Stimulated activated naive CD4-positive, alpha-beta T cell (primary cell): ENCODE measurements around the gene GLIS2.
A peak's percentile ranks its signal among the peaks of the same experiment; 100 is the strongest.
"Not testable (repeated sequence)": the region's sequence is repeated elsewhere in the genome, so short reads cannot be mapped to it uniquely, and the experiment has no call there.

Source experiments
- DNase-seq, 6 experiments: peaks; one replicate each; lab custom pipeline; 2025; lab: John Stamatoyannopoulos, UW

The GLIS2 gene

DNA sequence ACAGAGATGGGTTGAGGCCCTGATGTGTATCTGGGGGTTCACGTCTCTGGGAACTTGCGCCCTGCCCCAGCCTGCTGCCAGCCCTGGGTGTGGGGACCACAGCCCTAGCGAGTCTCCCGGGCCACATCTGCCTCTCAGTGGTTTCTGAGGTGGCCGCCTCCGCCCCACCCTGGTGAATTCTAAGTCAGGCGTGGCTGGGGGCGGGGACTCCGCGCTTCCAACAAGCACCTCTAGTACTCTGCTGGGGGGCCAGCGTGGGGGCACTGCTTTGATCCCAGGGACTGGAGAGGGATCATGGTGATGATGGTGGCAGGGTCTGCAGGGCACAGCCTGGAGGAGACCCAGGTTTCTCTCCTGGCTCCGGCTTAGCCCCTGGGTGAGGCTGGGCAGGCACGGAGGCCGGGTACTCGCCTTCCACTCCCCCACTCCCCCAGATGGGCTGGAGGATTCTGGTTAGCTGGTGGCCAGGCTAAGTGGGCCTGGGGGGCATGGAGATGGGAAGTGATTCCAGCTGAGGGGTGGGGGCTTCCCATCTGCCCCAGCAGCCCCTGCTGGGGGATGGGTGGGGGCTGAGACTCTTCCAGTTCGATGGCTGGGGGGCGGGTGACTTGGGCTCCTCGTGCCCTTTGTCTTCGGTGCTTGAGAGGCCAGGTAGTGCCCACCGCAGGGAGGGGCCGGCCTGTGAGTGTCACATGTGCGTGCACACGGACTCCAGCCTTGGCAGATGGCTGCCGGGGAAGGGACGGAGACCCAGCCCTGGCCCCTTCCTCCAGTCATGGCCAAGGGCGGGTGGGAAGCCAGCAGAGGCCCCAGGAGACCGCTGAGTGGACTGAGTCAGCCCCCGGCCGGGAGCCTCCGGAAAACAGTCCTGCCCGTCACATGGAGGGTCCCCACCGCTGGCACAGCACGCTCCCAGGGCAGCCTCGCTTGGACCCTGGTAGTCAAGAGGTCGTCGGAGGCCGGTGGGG, 3.9 kb downstream of the GLIS2 start:
- no peak for DNase-seq

DNA sequence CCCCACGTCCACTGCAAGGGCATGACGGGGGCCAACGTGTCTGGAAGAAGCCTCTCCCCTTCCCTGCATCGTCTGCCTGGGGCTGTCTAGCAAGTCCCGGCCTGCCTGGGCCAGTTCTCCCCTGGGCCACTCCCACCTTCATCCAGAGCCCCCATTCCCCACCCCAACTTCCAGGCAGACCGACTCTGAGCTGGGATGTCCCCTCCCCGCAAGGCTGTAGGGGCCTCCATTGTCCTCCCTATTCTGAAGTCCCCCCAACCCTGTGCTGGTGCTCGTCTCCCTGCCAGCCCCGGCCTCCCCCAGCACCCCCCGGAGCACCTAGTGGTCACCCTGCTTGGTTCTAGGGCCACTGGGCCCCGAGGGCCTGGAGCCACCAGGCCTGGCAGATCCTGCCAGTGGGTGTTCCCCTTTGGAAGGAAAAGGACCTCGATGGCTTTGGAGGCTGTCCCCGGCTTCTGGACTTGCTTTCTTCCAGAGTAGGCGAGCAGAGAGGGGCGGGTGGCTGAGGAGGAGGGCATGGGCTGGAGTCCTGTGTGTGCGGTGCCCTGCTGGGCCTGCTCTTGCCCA, 4.8 kb downstream of the GLIS2 start:
- no peak for DNase-seq

GRCh38 chr16:4321286-4322120, 5.6 kb downstream of the GLIS2 start:
- DNase-seq = no peak

DNA sequence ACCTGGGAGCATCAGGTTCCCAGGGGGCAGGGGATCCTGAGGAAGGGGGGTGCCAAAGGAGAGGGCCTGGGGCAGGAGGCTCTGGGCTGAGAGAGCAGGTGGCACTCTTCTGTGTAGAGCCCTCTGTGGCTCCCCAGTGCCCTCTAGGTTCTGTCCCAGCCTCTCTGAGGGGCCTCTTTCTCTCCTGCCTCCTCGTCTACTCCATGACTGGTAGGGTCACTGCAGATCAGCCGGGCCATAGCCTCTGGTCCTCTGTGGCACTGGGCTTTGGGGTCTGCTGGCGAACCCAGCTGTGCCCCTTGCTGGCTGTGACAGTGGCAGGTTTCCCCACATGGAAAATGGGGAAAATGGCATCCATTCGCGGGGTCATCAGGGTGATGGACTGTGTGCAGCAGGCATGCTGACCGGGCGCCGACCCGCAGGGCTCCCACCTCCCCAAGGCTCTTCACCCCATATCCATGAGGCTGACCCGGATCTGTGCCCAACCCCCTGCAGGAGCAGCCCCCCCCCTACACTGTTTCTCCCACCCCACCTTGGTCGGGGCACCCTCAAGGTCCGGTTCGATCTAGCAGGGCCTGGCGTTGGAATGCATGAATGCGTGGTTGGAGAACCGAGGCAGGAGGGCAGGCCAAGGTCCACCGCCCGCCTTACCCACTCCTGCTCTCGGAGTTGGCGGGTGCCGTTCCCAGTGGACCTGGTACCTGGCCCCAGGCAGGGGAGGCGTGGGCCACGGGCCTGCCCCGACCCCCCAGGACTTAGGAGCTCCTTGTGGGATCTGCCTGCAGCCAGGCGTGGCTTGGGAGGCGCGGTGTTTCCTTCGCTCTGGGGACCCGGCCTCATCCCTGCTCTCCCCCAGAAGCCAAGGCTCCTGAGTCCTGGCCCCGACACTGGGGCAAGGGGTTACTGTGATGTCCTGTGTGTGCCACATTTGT, 6.5 kb downstream of the GLIS2 start:
- DNase-seq = no peak

DNA sequence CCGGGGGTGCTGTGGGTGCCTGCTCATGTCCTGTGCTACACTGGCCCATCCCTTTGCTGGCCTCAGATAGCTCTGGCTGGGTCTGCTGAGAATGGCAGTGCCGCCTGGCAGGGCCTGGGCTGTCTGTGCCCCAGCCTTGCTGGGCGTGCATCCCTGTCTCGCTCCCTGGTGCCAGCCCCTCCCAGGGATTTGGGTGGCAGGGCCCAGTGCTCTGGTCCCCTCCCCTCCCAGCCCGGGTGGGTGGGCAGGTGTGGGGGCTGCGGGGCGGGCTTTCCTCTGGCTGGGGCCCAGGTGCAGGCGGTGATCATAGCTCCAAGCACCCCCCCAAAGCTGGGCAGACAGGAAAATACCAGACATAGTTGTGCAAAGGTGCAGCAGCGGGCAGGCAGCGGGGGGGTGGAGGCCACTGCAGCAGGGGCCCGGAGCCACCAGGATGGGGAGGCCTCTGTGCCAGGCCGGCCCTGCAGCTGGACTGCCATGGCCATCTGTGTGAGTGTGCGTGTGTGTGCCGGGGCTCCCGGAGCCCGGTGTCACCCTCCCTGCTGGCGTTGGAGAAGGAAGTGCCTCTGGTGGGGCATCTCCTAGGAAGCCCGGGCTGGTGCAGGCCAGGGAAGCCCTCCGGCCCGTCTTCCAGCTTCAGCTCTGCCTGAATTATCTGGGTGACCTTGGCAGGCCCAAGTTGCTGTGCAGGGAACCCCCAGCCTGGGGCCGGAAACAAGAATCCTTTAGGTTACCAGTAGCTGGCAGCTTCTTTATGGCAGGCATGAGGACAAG, 7.4 kb downstream of the GLIS2 start:
- DNase-seq = no peak

- no peak for DNase-seq
Measured at GRCh38 chr16:4323845-4324488, 8.1 kb downstream of the GLIS2 start.

DNA sequence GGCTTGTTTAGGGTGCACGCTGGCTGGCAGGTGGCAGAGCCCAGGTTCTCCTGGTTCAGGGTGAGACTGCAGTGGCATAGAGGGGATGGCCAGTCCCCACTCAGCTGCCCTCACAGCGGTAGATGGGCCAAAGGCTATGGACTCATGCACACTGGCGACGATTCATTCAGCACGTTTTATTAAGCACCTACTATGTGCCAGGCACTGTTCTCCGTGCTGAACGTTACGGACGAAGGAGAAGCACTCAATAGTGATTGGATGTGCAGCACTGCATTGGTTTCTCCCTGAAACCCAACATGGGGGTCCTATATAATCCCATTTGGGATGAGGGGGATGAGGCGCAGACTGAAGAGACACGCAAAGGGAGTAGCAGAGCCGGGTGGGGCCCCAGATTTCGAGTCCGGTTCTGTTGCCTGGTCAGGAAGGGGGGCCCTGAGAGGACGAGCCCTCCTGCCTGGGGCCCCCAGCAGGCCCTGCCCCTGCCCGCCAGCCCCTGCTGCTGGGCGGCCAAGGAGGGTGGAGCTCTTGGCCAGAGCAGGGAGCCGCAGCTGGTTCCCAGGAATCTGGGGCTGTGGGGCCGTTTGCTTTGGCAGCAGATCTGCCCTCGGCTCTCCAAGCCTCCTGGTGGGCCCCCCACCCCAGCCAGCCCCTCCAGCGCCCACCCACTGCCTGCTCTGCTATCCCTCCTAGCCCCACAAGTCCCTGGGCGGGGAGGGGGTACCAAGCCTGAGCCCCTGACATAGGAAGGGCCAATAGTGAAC, 8.8 kb downstream of the GLIS2 start:
- DNase-seq = no peak

DNA sequence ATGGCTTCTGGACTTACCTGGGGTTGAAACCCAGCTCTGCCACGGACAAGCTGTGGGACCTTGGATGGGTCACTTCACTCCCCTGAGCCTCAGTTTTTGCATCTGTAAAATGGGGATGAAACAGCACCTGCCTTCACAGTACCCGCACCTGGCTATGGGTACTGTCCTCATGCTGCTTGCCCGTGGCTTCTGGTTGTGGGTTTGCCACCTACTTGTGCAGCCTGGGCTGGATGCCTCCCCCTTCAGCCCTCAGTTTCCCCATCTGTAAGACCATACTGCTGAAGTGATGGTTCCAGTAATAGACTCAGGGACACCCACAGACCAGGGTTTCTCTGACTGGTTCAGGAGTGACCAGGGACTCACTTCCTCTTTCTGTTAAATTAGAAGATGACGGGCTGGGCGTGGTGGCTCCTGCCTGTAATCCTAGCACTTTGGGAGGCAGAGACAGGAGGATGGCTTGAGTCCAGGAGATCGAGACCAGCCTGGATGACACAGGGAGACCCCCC, 9.4 kb downstream of the GLIS2 start:
- DNase-seq = no peak

GRCh38 chr16:4327386-4328045, 11.6 kb downstream of the GLIS2 start:
- peak in 1 of 6 experiments; percentile 36 for DNase-seq

GRCh38 chr16:4328046-4328781, 12.3 kb downstream of the GLIS2 start:
- peak; percentile 25 to 68 (median 39) for DNase-seq

GRCh38 chr16:4328782-4329775, 13.2 kb downstream of the GLIS2 start:
- no peak for DNase-seq

- DNase-seq = peak in 5 of 6 experiments; percentile 51 to 70 (median 63)
Measured at GRCh38 chr16:4330277-4330874, 14.5 kb downstream of the GLIS2 start.

- DNase-seq = no peak
Measured at GRCh38 chr16:4332083-4332482, 16.2 kb downstream of the GLIS2 start.

- no peak for DNase-seq
Measured at GRCh38 chr16:4332623-4333307, 16.9 kb downstream of the GLIS2 start.

- DNase-seq = no peak
Measured at GRCh38 chr16:4333308-4333638, 17.4 kb downstream of the GLIS2 start.

GRCh38 chr16:4333714-4334113, 17.8 kb downstream of the GLIS2 start:
- not testable (repeated sequence) for DNase-seq
